Osteocyte (in vitro differentiated cells): ENCODE measurements around the gene CLCA1. TPM values are rescaled to one million over a fixed set of nuclear protein-coding genes. Genes with fewer than 3 reads are reported as not detected.

Experiments used
- DNase-seq: peaks from one replicate; pipeline ENCODE4 v3.0.0; 2021; ENCODE audit warnings: mixed read lengths; ENCODE audit not compliant: unreplicated experiment; ENCODE audit errors: extremely low spot score
- H3K27ac Mint-ChIP-seq: one replicate; pipeline ENCODE4 v1.8.0; 2021; ENCODE audit warnings: mild to moderate bottlenecking, mixed read lengths; ENCODE audit not compliant: unreplicated experiment
- H3K27me3 Mint-ChIP-seq: one replicate; pipeline ENCODE4 v1.8.0; 2021; ENCODE audit warnings: mixed read lengths; ENCODE audit not compliant: unreplicated experiment
- H3K36me3 Mint-ChIP-seq: one replicate; pipeline ENCODE4 v1.8.0; 2021; ENCODE audit warnings: mixed read lengths; ENCODE audit not compliant: unreplicated experiment
- H3K4me1 Mint-ChIP-seq: one replicate; pipeline ENCODE4 v1.8.0; 2021; ENCODE audit warnings: mixed read lengths; ENCODE audit not compliant: unreplicated experiment
- H3K4me3 Mint-ChIP-seq: one replicate; pipeline ENCODE4 v1.8.0; 2021; ENCODE audit warnings: mild to moderate bottlenecking, moderate library complexity, mixed read lengths; ENCODE audit not compliant: unreplicated experiment
- H3K9me3 Mint-ChIP-seq: one replicate; pipeline ENCODE4 v1.8.0; 2021; ENCODE audit warnings: mixed read lengths; ENCODE audit not compliant: unreplicated experiment
- CTCF ChIP-seq: fragments of 200-600 bp; sonication (generic); IDR thresholded peaks from 2 replicates; pipeline ENCODE4 v1.5.0; 2021; ENCODE audit warnings: antibody characterized with exemption, mild to moderate bottlenecking, moderate library complexity
- total RNA-seq: library from RNA; stranded (reverse); gene quantifications from 2 replicates; pipeline ENCODE4 v1.2.1, GENCODE V29; 2021

The CLCA1 gene
- total RNA-seq, 1 donor from 2014 or later, result not detected

- H3K27me3 Mint-ChIP-seq, result peaks cover 10% of the 10 kb centered on the region
- H3K9me3 Mint-ChIP-seq, result peaks cover 4% of the 10 kb centered on the region
- H3K4me1 Mint-ChIP-seq, result no peaks in the 10 kb centered on the region
- no peak overlapping the region for H3K27ac Mint-ChIP-seq
- H3K36me3 Mint-ChIP-seq, result no peaks in the 10 kb centered on the region
- DNase-seq, result no peak
- no peak overlapping the region for H3K4me3 Mint-ChIP-seq
- no peak for TF ChIP-seq CTCF
These were observed 58.6 kb downstream of the CLCA1 start for GRCh38 chr1:86527306-86527705.

- no peaks in the 10 kb centered on the region for H3K4me1 Mint-ChIP-seq
- no peak for TF ChIP-seq CTCF
- H3K27ac Mint-ChIP-seq, result no peak overlapping the region
- no peak for DNase-seq
- no peaks in the 10 kb centered on the region for H3K36me3 Mint-ChIP-seq
- H3K27me3 Mint-ChIP-seq, result peaks cover 31% of the 10 kb centered on the region
- H3K9me3 Mint-ChIP-seq, result peaks cover 4% of the 10 kb centered on the region
- no peak overlapping the region for H3K4me3 Mint-ChIP-seq
These were observed 61.6 kb downstream of the CLCA1 start for GRCh38 chr1:86530211-86530845.

- H3K36me3 Mint-ChIP-seq, result no peaks in the 10 kb centered on the region
These were observed 69.4 kb downstream of the CLCA1 start for GRCh38 chr1:86537928-86538695.

GRCh38 chr1:86538775-86539174 lies 70.0 kb downstream of the CLCA1 start:
- H3K4me3 Mint-ChIP-seq, result no peak overlapping the region
- H3K4me1 Mint-ChIP-seq, result no peaks in the 10 kb centered on the region
- DNase-seq, result no peak
- no peak for TF ChIP-seq CTCF
- no peaks in the 10 kb centered on the region for H3K9me3 Mint-ChIP-seq
- no peaks in the 10 kb centered on the region for H3K36me3 Mint-ChIP-seq
- peaks cover 21% of the 10 kb centered on the region for H3K27me3 Mint-ChIP-seq
- H3K27ac Mint-ChIP-seq, result no peak overlapping the region

More at GRCh38 chr1:86537928-86538695, 69.4 kb downstream of the CLCA1 start:
- no peak for TF ChIP-seq CTCF
- Mint-ChIP-seq H3K4me3 (no peak overlapping the region), H3K27me3 (peaks cover 26% of the 10 kb centered on the region), H3K4me1 (no peaks in the 10 kb centered on the region), H3K27ac (no peak overlapping the region), H3K9me3 (no peaks in the 10 kb centered on the region)
- no peak for DNase-seq

GRCh38 chr1:86541859-86542258 lies 73.1 kb downstream of the CLCA1 start:
- no peak for DNase-seq
- no peaks in the 10 kb centered on the region for H3K27me3 Mint-ChIP-seq
- H3K36me3 Mint-ChIP-seq, result no peaks in the 10 kb centered on the region
- H3K9me3 Mint-ChIP-seq, result no peaks in the 10 kb centered on the region
- H3K27ac Mint-ChIP-seq, result no peak overlapping the region
- H3K4me1 Mint-ChIP-seq, result no peaks in the 10 kb centered on the region
- no peak for TF ChIP-seq CTCF
- no peak overlapping the region for H3K4me3 Mint-ChIP-seq
